PC-3 (cell line): ENCODE measurements around the gene NCMAP. TPM values are rescaled to one million over a fixed set of nuclear protein-coding genes. Genes with fewer than 3 reads are reported as not detected.

ENCODE experiments used
- ATAC-seq: fragments of 200-7000 bp; cut with Tn5 transposase; 2 replicates; pipeline ENCODE4 v1.9.1; 2020; ENCODE audit warnings: mild to moderate bottlenecking, moderate library complexity
- BruUV-seq: library from RNA; stranded (reverse); fragments of 400-500 nt; replicated peaks from 2 replicates; lab custom pipeline; 2021; lab: Mats Ljungman, UMichigan
- CTCF ChIA-PET: fragments of 300-600 bp; sonication (Branson Sonifier 250); formaldehyde crosslinking; loops from one replicate; lab custom pipeline; 2022; ENCODE audit warnings: antibody characterized with exemption; lab: Charles Lee
- POLR2A ChIA-PET: fragments of 300-600 bp; sonication (Branson Sonifier 250); formaldehyde crosslinking; loops from one replicate; lab custom pipeline; 2022; ENCODE audit warnings: antibody characterized with exemption; ENCODE audit not compliant: unreplicated experiment; lab: Charles Lee
- DNase-seq: peaks from one replicate; pipeline ENCODE4 v3.0.0-alpha.2; 2015
- H2AFZ ChIP-seq: fragments of 300-600 bp; sonication (generic); 2 replicates; pipeline ENCODE4 v1.6.0; 2016; ENCODE audit warnings: antibody characterized with exemption, low read length
- H3F3A ChIP-seq: fragments of 300-600 bp; sonication (generic); one replicate; pipeline ENCODE4 v1.6.0; 2017; ENCODE audit warnings: antibody characterized with exemption, low read length, control low read depth, mild to moderate bottlenecking; ENCODE audit not compliant: unreplicated experiment
- H3K27ac ChIP-seq: fragments of 300-600 bp; sonication (generic); 2 replicates; pipeline ENCODE4 v1.5.1; 2016; ENCODE audit warnings: mild to moderate bottlenecking, low read length
- H3K27me3 ChIP-seq: fragments of 300-600 bp; sonication (generic); 2 replicates; pipeline ENCODE4 v1.6.1; 2016; ENCODE audit warnings: low read length, mixed read lengths
- H3K36me3 ChIP-seq: fragments of 300-600 bp; sonication (generic); 2 replicates; pipeline ENCODE4 v1.6.1; 2016; ENCODE audit warnings: low read depth, mixed run types, low read length, mixed read lengths
- H3K4me1 ChIP-seq: fragments of 300-600 bp; sonication (generic); 2 replicates; pipeline ENCODE4 v1.5.1; 2016; ENCODE audit warnings: low read length; ENCODE audit not compliant: insufficient read depth
- H3K4me2 ChIP-seq: fragments of 300-600 bp; sonication (generic); 2 replicates; pipeline ENCODE4 v1.6.0; 2016; ENCODE audit warnings: low read length
- H3K4me3 ChIP-seq: fragments of 300-600 bp; sonication (generic); 2 replicates; pipeline ENCODE4 v1.5.1; 2016; ENCODE audit warnings: mild to moderate bottlenecking, low read length, mixed read lengths
- H3K79me2 ChIP-seq: fragments of 300-600 bp; sonication (generic); 2 replicates; pipeline ENCODE4 v1.6.1; 2017; ENCODE audit warnings: low read length, mixed read lengths
- H3K9ac ChIP-seq: fragments of 300-600 bp; sonication (generic); 2 replicates; pipeline ENCODE4 v1.6.0; 2016; ENCODE audit warnings: mild to moderate bottlenecking, low read length
- H3K9me2 ChIP-seq: fragments of 300-600 bp; sonication (generic); replicated peaks from 2 replicates; pipeline ENCODE4 v1.6.1; 2016; ENCODE audit warnings: mixed run types, low read length, mixed read lengths
- H3K9me3 ChIP-seq: fragments of 300-600 bp; sonication (generic); 2 replicates; pipeline ENCODE4 v1.6.1; 2016; ENCODE audit warnings: low read length, mixed read lengths
- H4K20me1 ChIP-seq: fragments of 300-600 bp; sonication (generic); 2 replicates; pipeline ENCODE4 v1.6.1; 2016; ENCODE audit warnings: low read length, mixed read lengths
- CTCF ChIP-seq: fragments of 300-600 bp; sonication (generic); conservative IDR thresholded peaks from 2 replicates; pipeline ENCODE4 v1.5.1; 2017; ENCODE audit warnings: antibody characterized with exemption, low read depth, mild to moderate bottlenecking, low read length
- EZH2 ChIP-seq: fragments of 300-600 bp; sonication (generic); IDR thresholded peaks from one replicate; pipeline ENCODE4 v1.6.1; 2017; ENCODE audit warnings: antibody characterized with exemption, mild to moderate bottlenecking, low read length; ENCODE audit not compliant: unreplicated experiment
- EZH2phosphoT487 ChIP-seq: fragments of 300-600 bp; sonication (generic); IDR thresholded peaks from 2 replicates; pipeline ENCODE4 v1.6.1; 2018; ENCODE audit warnings: mild to moderate bottlenecking, antibody characterized with exemption, low read length, borderline replicate concordance
- intact Hi-C: fragments of 100-400 bp; cut with micrococcal nuclease; formaldehyde crosslinking; loops from 2 replicates; pipeline ENCODE4 v1.9.0; 2023
- total RNA-seq: library from RNA; depleted of rRNA; stranded (reverse); fragments of >200 nt; gene quantifications from 2 replicates; pipeline ENCODE4 v1.2.3, GENCODE V29; 2014

The NCMAP gene
- total RNA-seq, 1 experiment from 2014 or later: 1.8 TPM

- Histone ChIP-seq H3K9me3 (no peaks in the 10 kb centered on the region), H3K4me2 (no peak overlapping the region), H3K9ac (no peak overlapping the region), H3K27ac (no peak overlapping the region), H3K36me3 (no peaks in the 10 kb centered on the region), H3K9me2 (no peaks in the 10 kb centered on the region), H3F3A (no peaks in the 10 kb centered on the region), H3K4me3 (no peak overlapping the region), H3K79me2 (no peaks in the 10 kb centered on the region), H4K20me1 (no peaks in the 10 kb centered on the region), H3K27me3 (no peaks in the 10 kb centered on the region), H2AFZ (no peak overlapping the region), H3K4me1 (no peaks in the 10 kb centered on the region)
- intact Hi-C loops: no loop called here
- TF ChIP-seq CTCF: no peak
- TF ChIP-seq EZH2: no peak
- no peak for TF ChIP-seq EZH2phosphoT487
- ChIA-PET CTCF (interaction anchor here (1.7 kb wide), 1 partner anchor 111 kb away, joined by 5 read pairs; the partner anchor contains the start of gene NIPAL3), POLR2A (interaction anchor here (0.6 kb wide), 1 partner anchor 327 kb away, joined by 3 read pairs; no protein-coding TSS in a partner anchor)
- DNase-seq: no peak
- no peak for ATAC-seq
- BruUV-seq: no TSS peak
These were observed 29.8 kb upstream of the NCMAP start for GRCh38 chr1:24526045-24526444.

GRCh38 chr1:24526940-24527542 is 28.8 kb upstream of the NCMAP start:
- H3K4me3 ChIP-seq: no peak overlapping the region

More at GRCh38 chr1:24526940-24527542, 28.8 kb upstream of the NCMAP start:
- H3K79me2 ChIP-seq: no peaks in the 10 kb centered on the region
- intact Hi-C loops: no loop called here
- H4K20me1 ChIP-seq: no peaks in the 10 kb centered on the region
- H3F3A ChIP-seq: no peaks in the 10 kb centered on the region
- peak; percentile 72 for TF ChIP-seq CTCF
- TF ChIP-seq EZH2phosphoT487: no peak
- TF ChIP-seq EZH2: no peak
- no peak overlapping the region for H3K27ac ChIP-seq
- H3K9me3 ChIP-seq: no peaks in the 10 kb centered on the region
- no peaks in the 10 kb centered on the region for H3K27me3 ChIP-seq
- H3K9me2 ChIP-seq: no peaks in the 10 kb centered on the region
- H3K4me1 ChIP-seq: no peaks in the 10 kb centered on the region
- ATAC-seq: peak; percentile 54; the same call in 1 of the 2 replicates
- H3K36me3 ChIP-seq: no peaks in the 10 kb centered on the region
- ChIA-PET CTCF (interaction anchor here (0.5 to 1.7 kb wide), 4 partner anchors 16 to 381 kb away, joined by 3 to 5 read pairs (median 4); partner anchors contain the start of genes NIPAL3 and RCAN3), POLR2A (no interaction called here)
- no peak overlapping the region for H3K9ac ChIP-seq
- peak; percentile 65 for DNase-seq
- H2AFZ ChIP-seq: no peak overlapping the region
- no peak overlapping the region for H3K4me2 ChIP-seq
- no TSS peak for BruUV-seq
